Measurements from ENCODE around the gene SLC25A33.

Gene SLC25A33

GRCh38 chr1:9589144-9589718, 50.0 kb downstream of the SLC25A33 start:
- no peak for DNase-seq

GRCh38 chr1:9589719-9590157, 50.5 kb downstream of the SLC25A33 start:
- no peak for DNase-seq

- no peak for DNase-seq
Observed at GRCh38 chr1:9590201-9590600, 50.9 kb downstream of the SLC25A33 start.

DNA sequence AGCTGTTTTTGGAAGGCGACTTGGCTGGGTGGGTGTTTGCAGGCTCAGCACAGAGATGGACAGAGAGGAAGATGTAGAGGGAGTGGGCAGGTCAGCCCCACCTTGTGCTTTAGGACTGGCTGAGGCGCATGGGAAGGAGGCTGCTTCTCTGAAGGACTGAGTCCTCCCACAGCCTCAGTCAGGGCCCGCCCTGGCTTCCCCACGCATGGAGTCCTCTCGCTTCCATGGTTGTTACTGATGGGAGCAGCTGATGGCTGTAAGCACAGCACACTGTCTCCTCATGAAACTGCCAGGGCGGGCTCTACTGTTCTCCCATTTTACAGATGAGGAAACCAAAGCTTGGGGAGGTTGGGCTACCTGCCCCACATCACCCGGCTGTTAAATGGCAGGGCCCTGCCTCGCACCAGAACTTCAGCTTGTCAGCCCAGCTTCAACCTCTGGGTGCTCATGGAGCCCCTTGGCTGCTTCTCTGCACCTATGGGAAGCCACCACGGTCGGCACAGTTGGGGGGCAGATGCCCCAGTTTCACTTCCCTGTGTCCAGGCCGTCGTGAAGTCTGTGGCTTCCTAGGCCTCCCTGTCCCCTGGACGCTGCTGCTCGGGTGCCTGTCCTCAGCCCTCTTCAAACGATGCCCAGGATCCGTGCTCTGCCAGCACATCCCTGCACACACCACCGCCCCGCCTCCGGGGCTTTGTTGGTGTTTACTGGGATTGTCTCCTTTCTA, 51.8 kb downstream of the SLC25A33 start:
- DNase-seq, result no peak

- DNase-seq, result no peak
Observed at GRCh38 chr1:9591669-9592509, 52.6 kb downstream of the SLC25A33 start.

DNA sequence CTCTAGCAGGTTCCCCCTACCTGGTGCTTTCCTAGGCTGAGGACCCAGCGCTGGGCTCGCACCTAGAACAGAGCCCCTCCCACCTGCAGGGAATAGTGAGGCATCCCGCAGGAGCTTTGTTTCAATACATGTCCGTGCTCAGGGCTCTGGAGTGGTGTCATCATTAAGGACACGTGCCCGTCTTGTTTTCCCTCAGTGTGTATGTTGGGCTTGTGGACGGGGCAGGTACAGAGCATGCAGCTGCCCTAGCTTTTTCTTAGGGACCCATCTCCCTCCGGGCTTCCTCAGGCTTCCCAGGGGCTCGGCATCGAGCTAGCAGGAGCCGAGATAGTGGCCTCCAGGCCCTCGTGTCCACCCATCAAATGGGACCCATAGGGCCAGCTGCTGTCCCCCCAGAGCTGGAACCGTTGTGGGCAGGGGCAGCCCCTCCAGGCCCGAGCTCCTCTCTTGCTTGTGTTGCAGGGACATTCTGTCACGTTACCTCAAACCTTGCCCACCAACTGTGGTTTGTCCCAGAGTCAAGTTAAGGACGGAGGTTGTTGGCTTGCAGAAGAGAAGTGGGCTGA, 53.3 kb downstream of the SLC25A33 start:
- DNase-seq, result no peak

DNA sequence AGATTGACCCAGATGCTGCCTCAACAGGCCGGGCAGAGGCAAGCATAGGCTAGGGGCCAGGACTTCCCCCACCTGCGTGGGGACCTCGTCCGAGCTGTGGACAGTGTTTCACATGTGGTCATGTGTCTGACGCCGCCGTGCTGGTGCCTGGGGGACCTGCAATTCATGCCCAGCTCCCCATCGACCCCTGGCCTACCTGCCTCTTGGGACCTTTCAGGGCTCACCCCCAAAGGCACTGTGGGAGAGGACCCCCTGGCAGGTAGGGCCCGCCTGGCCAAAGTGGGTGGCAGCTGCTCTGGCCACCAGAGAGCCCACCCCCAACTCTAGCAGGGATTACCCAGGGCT, 53.9 kb downstream of the SLC25A33 start:
- no peak for DNase-seq

- DNase-seq, result peak; percentile 86 to 91
Observed at GRCh38 chr1:9593492-9594465, 54.5 kb downstream of the SLC25A33 start.

- no peak for DNase-seq
Observed at GRCh38 chr1:9594471-9595155, 55.3 kb downstream of the SLC25A33 start.

GRCh38 chr1:9595156-9595967, 56.1 kb downstream of the SLC25A33 start:
- no peak for DNase-seq

- DNase-seq, result no peak
Observed at GRCh38 chr1:9595968-9596340, 56.7 kb downstream of the SLC25A33 start.

GRCh38 chr1:9596415-9597123, 57.3 kb downstream of the SLC25A33 start:
- DNase-seq, result no peak

DNA sequence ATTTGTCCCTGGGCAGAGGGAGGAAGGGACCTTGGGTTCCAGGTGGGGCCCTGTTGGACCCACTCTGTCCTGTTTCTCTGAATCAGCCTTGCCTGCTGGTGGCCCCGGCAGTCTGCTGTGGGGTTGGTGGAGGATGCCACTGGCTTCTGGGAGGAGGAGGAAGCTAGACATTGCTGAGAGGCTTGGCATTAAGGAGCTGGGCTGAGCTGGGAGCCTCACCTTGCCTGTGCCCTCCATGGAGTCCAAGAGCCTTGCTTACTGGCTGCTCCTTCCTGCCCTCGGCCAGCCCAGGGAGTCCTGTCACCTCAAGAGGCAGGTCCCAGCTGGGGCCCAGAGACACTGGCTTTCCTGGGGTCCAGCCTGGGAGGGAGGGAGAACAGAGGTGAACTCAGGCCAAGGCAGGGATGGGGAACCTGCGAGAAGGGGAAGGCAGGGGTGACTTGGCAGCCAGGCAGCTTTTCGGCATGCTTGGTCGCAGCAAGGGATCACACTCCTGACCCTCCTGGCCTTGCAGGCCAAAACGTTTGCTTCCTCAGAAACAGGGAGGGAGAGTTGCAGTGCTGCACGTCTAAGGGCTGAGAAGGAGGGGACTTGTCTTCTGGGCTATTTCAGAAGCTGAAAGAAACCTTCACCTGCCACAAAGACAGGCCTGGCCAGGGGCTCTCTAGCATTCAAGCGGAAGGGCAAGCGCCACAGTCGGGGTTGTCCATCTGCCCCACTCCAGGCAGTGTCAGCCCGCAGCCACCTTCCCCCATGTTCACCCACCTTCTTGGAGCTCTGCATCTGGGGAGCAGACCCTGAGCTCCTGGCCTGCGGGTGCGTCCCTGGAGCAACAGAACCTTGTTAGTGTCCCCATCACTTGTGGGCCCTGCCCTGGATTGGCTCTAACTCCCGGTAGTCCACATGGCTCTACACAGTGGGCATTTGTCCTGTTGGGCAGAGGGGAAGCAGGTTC, 58.4 kb downstream of the SLC25A33 start:
- no peak for DNase-seq

GRCh38 chr1:9598316-9598700, 59.0 kb downstream of the SLC25A33 start:
- no peak for DNase-seq

DNA sequence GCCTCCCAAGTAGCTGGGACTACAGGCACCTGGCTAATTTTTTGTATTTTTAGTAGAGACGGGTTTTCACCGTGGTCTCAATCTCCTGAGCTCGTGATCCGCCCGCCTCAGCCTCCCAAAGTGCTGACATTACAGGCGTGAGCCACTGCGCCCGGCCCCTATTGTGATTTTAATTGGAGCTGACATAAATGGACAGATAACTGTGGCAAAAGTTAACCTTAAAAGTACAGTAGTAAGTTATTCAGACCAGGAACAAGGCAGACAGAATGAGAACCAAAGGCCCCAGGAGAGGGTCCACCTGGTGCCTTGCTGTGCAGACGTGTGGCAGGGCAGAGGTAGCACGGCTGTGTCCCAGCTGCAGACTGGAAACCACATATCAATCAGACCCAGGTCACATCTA, 60.5 kb downstream of the SLC25A33 start:
- no peak for DNase-seq

DNA sequence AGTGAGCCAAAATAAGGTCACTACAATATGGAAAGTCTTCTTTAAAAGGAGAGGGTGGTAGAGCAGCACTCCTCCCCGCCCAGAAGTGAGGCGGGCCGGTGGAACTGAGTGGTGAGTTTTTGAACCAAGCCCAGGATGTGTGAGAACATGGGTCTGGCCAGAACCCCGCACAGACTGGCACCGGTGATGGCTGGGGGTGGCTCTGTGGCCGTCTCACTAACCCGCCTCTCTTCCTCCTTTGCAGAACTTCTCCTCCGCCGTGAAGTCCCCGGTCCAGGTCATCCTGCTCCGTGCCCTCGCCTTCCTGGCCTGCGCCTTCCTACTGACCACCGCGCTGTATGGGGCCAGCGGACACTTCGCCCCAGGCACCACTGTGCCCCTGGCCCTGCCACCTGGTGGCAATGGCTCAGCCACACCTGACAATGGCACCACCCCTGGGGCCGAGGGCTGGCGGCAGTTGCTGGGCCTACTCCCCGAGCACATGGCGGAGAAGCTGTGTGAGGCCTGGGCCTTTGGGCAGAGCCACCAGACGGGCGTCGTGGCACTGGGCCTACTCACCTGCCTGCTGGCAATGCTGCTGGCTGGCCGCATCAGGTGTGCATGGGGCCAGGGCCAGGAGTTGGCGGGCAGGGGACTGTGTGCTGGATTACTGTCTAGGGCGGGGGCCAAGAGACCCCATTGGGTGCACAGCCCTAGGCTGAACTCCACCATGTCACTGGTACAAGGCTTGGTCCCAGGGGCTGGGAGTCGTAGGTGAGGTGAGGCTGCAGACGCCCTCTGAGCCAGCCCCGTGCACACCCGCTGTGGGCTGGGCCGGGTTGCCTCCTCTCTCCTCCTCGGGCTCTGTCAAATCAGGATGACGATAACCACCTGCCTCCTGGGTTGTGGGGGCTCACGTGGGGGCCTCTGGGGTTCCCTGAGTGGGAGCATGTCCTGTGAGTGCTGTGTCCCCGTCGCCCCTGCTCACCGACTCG, 61.9 kb downstream of the SLC25A33 start:
- DNase-seq, result no peak

GRCh38 chr1:9601942-9602793, 62.9 kb downstream of the SLC25A33 start:
- DNase-seq, result no peak
